Measurements from ENCODE around the gene ANKLE1. TPM values are rescaled to one million over a fixed set of nuclear protein-coding genes. Genes with fewer than 3 reads are reported as not detected.

ANKLE1 gene
- polyA plus RNA-seq, 3 donors = 0.44 to 0.83 (median 0.65) TPM

DNA sequence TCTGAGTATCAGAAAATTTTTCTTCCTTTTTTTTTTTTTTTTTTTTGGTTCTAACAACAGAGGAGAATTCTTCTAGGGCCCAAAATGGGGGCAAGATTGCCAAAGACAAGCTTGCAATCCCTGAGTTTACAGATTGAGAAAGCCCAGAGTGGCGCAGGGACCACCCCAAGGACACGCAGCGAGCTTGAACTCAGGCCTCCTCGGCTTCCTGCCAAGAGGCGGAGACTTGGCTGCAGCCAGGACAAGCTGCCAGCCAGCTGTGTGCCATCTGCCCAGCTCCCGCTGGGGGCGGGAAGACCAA is 23.5 kb downstream of the ANKLE1 start:
- DNase-seq (ENCODE audit: low read depth in 3 of 3, low spot score in 2 of 3) = no peak

DNA sequence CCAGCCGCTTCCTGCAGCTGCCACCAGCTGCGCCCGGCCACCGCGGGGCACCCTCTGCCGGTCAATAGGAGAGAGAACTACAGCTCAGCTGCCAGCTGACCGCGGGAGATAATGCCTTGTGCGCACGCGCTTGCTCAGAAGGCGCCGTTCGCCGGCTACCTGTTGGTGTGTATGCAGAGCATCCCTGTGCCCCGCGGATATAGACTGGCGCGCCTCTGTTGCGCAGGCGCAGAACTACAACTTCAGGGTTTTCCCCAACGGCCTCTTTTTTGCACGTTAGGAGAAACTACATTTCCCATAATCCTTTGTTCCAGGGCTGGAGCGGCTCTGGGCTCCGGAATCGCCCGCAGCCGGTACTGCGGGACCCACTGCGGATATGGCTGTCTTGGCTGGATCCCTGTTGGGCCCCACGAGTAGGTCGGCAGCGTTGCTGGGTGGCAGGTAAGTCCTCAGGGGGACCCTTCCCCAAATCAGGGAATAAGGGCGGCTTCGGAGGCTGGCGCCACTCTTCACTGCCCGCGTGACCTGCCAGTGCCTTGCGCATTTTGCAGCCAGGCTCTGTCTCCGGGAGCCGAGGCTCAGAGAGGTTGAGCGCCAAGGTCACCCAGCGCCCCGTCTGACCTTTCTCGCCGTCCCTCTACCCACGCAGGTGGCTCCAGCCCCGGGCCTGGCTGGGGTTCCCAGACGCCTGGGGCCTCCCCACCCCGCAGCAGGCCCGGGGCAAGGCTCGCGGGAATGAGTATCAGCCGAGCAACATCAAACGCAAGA is 24.0 kb downstream of the ANKLE1 start, which contains the start of gene MRPL34:
Gene MRPL34, plus strand, starts transcription at position 356 of the 768 bp plus-strand sequence. Its CDS starts 21 bp downstream, at position 377.
- DNase-seq (ENCODE audit: low read depth in 3 of 3, low spot score in 2 of 3) = peak; percentile 91 to 94 (median 92)

DNA sequence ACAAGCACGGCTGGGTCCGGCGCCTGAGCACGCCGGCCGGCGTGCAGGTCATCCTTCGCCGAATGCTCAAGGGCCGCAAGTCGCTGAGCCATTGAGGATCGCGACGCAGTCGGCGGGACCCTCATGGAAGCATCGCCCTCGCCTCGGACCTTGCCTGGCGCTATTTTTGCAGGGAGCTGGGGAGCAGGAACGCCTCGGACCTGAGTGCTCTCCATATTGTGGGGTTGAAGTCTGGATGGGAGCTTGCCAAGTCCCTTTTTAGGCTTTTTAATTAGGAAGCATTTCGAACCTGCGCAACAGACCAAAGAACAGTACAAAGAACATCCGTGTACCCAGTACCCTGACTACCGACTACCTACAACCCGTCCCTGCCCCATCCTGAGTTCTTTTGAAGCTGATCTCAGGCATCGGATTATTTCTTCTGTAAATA is 24.6 kb downstream of the ANKLE1 start:
- no peak for DNase-seq (ENCODE audit: low read depth in 3 of 3, low spot score in 2 of 3)

DNA sequence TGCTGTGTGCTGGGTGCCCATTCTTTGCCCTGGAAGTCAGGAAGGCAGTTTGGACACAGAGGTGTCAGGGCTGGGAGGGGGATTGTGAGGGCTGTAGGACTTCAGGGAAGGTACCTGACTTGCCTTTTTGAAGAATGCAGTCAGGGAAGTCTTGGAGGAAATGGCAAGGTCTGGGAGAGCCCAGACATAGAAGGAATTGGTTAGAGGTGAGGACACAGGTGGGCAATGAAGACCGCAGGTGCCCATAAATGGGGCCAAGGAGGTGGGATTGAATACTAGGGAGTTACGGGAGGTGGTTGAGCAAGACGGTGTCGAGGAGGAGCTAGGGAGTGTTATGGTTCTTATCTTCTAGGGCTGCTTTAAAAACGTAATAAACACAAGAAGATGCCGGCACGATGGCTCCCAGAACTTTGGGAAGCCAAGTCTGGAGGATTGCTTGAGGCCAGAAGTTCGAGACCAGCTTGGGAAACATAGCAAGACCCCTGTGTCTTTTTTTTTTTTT is 26.2 kb downstream of the ANKLE1 start:
- DNase-seq (ENCODE audit: low read depth in 3 of 3, low spot score in 2 of 3) = no peak

DNA sequence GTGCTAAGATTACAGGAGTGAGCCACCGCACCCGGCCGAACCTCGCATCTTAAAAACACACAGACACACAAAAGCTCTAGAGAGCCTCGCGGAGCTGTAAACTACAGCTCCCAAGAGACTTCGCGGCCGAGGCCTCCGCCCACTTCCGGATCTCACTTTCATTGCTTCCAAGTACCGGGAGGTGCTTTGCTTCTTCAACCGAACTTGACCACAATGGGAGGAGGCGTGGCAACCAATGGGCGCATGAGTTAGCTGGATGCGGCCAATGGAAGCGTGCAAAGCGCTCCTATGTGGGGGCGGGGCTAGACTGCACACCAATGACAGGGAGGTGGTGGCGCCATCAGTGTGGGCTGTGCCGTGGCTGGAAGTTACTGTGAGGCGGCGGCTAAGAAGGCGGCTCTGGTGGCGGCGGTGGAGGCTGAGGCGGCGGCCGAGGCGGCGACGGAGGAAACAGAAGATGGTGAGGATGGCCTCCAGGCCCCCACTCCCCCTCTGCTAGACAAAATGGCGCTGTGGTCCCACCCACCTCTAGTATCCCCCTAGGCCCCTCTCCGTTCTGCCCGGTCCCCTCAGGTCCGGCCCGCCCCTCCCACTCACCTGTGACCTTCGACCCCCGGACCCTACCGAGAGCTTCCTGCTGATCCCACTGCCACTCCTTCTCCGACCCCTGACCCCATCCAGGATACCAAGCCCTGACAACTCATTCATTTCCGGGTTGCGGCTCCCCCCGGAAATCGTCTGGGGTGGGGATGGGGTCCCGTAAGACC is 27.7 kb downstream of the ANKLE1 start, which contains the start of gene DDA1:
Gene DDA1, plus strand, starts transcription at position 366 of the 767 bp plus-strand sequence. Its CDS starts 92 bp downstream, at position 458.
- DNase-seq (ENCODE audit: low read depth in 3 of 3, low spot score in 2 of 3) = peak; percentile 97 to 99 (median 99)

DNA sequence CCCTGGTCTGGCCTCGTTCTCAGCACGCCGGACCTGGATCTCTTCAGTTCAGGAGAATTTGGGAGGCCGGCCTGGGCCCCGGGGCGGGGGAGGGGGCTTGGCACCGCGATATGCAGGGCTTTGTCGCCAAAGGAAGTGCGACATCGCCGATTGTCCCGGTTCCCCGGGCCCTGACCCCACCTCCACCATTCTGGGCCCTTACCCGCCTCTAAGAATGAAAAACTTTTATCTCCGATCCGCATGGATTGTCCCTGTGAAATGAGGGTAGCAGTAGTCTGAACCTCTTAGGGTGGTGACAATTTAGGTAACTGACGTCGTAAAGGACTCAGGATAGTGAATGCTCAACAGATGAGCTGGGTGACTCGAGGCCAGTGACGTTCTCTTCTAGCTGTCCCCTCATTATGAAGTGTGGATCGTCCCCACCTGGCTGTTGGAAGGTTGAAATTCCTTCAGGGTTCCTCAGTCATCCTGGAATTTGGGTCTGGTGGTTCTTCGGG is 28.3 kb downstream of the ANKLE1 start:
- DNase-seq (ENCODE audit: low read depth in 3 of 3, low spot score in 2 of 3) = no peak

DNA sequence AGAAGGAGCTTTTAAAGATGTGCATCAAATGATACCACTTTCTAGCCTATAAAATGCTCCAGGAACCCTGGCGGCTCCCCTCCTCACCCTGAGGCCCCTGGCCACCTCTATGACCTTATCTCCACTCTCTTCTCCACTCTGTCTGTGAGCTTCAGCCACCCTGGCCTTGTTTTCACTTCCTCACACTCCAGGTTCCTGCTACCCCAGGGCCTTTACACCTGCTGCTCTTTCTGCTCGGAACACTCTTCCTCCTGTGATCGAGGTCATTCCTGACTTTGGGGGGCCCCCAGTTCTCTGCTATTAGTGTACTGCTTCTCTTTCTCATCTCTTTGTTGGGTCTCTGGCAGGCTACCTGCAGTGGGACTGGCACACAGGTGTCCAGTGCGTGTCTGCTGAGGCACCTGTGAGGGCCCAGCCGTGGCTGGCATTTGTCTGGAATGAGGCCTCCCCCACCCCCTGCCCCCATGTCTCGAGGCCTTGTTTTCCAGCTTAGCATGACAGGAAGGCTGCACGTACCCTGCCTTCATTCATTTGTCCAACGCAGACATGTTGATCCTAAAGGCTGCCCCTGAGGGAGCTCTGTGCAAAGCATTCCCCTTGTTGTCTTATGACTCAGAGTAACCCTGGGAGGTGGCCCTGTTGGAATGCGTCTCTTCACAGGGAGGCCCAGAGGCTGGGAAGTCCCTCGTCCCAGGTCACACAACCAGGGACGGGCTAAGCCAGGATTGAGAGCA is 29.9 kb downstream of the ANKLE1 start:
- no peak for DNase-seq (ENCODE audit: low read depth in 3 of 3, low spot score in 2 of 3)

DNA sequence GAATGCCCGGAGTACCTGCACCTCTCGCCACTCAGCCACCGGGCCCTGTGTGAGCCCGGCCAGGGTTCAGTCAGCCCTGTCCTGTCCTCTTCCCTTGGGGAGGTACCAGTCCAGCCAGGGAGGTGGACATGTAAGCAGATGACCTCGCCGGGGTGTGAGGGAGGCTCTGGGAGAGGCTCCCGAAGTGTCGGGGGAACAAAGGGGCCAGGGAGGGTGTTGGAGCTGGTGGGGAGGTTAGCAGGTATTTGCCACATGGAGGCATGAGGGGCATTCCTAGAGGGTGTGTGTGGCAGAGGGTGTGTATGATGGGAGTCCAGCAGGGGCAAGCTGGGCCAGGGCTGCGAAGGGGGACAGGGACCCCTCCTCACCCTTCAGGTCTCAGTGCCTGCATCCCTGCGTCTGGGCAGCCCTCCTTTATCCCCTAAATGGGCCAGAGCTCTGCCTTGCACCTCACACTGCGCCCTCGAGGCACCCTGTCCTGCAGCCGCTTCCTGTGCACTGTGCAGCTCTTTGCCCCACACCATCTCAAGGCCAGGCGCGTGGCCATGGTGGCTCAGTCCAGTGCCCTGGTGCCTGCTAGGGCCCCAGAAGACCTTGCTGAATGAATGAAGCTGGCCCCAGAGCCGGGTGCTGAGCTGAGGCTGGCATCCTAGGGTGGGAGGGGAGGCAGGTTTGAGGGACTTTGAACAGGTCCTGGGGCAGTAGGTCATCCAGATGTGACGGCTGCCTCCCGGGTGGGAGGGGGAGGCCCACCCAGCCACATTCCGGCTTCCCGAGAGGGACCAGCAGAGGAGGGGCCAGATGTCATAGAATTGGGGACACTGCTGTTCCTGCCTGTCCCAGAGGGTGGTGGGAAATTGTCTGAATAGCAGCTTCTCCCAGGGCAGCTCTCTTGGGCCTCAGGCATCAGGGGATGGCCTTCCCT is 30.8 kb downstream of the ANKLE1 start:
- no peak for DNase-seq (ENCODE audit: low read depth in 3 of 3, low spot score in 2 of 3)

DNA sequence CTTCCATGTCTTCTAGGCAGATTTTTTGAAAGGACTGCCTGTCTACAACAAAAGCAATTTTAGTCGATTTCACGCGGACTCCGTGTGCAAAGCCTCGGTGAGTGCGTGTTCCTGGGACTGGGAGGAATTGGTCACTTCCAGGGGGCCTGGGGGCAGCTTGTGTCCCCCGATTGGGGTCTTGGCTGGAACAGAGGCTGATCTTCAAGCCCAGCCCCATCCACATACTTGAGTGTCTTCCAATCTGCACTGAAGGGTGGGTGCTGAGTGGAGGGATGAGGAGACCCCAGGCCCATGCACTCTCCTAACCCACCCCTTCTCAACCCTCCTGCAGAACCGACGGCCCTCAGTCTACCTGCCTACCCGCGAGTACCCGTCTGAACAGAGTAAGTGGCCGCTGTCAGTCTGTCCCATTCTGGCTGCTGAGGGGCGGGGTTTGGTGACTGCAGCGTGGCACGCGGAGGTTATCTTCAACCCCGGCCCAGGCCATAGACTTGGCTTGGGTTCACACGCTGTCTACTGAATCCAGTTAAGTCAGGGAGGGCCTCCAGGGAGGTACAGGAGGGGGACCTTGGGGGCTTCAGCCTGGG is 32.4 kb downstream of the ANKLE1 start:
- no peak for DNase-seq (ENCODE audit: low read depth in 3 of 3, low spot score in 2 of 3)

DNA sequence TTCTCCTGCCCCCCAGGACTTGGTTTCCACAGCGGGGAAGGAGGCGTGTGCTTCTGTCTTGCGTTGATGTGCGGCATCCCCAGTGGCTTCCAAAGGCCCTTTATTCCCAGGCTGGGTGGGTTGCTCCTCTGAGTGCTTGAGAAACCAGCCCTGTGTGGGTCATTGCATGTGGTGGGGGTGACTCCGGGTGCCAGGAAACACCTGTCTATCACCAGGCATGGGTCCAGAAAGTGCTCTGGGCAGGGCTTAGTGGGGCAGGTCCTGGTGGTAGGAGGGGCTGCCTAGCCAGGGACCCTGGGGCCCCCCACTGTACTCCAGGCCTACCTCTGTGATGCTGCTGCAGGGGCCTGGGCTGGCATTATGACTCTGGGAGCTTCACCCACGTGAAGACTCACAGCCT is 37.3 kb downstream of the ANKLE1 start:
- no peak for DNase-seq (ENCODE audit: low read depth in 3 of 3, low spot score in 2 of 3)

DNA sequence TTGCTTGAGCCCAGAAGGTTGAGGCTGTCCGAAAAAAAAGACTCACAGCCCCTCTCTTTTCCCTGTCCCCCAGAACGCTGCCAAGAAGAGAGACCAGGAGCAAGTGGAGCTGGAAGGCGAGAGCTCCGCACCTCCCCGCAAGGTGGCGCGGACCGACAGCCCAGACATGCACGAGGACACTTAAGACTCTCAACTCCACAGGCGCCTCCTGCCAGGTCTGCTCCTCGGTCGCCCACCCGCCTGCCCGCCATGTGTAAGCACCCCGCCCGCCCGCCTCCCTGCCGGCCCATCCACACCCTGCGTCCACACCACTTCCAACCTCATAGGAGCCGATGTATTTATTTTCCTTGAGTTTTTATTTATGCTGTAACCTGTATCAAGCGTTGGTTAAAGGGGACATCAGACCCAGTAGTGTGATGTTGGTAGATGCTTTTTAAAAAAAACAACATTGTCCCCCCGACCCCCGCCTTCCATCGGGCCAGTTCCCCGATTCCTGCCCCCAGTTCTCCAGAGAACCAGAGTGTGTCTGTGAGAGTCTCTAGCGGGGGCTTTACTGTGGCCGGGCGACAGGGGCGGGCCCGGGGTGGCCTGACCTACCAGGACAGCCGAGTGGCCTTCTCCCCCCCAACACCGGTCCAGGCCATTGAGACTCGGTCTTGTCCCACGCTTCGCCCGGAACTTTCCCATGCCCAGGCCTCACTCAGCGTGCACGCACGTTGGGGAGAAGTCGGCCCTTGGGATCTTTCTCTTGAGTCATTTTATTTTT is 38.0 kb downstream of the ANKLE1 start:
- no peak for DNase-seq (ENCODE audit: low read depth in 3 of 3, low spot score in 2 of 3)

DNA sequence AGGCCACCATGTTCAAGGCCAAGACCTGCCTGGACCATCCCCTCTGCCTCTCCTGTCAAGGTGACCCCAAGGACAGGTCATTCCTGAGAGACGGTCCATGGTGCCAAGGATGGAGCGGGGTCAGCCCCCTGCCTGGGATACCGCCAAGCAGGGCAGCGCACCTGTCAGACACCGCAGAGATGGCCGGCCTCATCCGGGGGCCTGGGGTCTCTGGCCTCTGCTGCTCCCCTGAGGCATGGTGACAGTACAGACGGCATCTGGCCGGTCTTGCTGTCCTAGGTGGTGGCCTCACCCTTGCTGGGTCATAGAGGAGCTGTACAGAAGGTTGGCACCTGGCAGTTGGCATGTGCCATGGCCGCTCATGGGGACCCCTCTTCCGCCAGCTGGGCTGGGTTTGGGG is 38.7 kb downstream of the ANKLE1 start:
- DNase-seq (ENCODE audit: low read depth in 3 of 3, low spot score in 2 of 3) = no peak

DNA sequence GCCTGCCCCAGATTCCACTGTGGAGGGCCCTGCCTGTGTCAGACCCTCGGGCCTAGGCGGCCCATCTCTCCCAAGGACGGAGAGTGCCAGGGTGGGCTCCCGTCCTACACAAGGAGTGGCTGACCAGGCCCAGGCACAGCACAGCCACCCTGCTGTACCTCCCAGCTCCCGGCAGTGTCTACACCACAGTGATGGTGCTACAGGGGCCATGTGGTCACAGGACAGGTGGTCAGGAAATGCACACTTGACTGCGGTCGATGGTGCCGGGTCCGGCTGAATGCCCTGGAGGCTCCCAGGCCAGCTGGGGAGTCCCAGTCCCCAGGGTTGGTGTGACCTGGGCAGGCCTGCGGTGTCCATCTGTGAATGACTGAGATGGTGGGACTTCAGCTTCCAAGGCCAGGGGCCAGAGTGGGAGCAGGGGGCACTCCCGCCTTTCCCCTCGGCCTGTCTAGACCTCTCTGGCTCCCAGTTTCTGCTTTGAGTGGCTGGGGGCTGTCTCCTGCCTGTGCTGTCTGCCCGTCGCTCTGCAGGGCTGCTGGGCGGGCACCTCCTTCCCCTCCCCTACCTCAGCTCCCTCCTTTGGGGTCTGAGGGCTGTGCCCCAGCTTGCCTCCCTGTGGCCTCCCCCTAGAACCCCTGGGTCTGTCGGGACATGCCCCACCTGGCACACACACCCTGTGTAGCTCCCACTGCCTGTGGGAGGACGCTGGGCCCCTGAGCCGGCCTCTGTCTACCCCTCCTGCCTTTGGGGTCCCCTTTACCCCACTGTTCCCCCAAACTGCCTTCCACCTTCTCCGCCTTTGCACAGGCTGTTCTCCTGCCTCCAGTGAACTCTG is 40.2 kb downstream of the ANKLE1 start:
- no peak for DNase-seq (ENCODE audit: low read depth in 3 of 3, low spot score in 2 of 3)

DNA sequence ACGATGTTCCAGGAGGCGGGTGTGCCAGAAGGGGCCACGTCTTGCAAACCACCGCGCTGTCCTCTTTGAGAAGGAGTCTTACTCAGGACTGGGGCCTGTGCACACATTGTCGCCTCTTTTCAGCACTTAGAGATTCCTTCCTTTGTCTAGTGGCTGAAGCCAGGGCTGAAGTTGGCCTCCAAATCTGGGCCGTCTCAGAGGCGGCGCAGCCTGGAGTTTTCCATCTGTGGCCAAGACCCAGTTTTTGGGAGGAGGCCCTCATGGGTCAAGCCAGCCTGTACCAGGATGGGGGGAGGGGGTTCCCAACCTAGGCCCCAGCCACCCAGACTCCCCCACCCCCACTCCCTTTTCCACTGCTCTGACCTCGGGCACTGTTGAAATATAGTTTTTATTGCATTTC is 41.2 kb downstream of the ANKLE1 start:
- DNase-seq (ENCODE audit: low read depth in 3 of 3, low spot score in 2 of 3) = no peak

DNA sequence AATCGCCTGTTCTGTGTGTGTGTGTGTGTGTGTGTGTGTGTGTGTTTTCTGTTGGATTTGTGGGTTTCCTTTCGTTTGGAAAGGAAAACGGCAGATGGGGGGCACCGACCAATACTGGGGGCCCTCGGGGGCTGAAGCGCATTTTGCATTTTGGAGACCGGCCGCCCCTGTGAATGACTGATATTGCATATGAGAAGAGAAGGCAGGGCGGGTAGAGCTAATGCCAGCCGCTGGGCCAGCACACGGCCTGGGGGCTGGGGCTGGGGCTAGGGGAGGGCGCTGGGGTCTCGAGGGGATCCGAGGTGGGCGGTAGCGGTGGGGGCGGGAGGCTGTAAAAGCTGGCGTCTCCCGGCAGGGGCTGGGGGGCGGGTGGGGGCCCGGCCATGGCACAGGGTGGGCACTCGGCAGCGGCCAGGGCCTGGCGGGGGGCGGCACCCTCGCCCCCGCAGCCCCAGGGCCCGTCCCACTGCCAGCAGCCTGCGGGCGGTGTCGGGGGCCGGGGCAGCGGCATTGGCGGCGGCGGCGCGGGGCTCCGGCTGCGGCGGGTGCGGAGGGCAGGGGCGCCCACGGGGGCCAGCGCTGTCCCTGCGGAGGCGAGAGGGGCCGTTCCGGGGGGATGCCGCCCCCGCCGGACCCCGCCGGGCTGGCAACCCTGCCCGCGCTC is 41.7 kb downstream of the ANKLE1 start:
- DNase-seq (ENCODE audit: low read depth in 3 of 3, low spot score in 2 of 3) = no peak

DNA sequence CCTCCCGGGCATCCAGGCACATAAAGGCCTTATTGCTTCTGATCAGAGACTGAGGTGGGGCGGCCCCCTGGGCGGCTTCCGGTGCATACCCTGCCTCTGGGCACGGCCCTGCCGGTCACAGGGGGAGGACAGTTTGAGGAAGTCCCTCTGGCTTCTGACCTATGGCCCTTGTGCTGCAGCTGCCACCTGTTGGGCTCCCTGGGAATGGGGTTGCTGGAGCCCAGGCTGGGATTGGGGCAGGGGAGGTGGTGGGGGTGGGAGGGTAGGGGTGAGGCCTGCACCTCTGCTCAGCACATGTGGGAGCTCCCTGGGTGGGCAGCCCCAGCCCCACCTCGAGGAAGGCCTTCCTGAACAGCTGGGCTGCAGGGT is 42.2 kb downstream of the ANKLE1 start:
- DNase-seq (ENCODE audit: low read depth in 3 of 3, low spot score in 2 of 3) = no peak

DNA sequence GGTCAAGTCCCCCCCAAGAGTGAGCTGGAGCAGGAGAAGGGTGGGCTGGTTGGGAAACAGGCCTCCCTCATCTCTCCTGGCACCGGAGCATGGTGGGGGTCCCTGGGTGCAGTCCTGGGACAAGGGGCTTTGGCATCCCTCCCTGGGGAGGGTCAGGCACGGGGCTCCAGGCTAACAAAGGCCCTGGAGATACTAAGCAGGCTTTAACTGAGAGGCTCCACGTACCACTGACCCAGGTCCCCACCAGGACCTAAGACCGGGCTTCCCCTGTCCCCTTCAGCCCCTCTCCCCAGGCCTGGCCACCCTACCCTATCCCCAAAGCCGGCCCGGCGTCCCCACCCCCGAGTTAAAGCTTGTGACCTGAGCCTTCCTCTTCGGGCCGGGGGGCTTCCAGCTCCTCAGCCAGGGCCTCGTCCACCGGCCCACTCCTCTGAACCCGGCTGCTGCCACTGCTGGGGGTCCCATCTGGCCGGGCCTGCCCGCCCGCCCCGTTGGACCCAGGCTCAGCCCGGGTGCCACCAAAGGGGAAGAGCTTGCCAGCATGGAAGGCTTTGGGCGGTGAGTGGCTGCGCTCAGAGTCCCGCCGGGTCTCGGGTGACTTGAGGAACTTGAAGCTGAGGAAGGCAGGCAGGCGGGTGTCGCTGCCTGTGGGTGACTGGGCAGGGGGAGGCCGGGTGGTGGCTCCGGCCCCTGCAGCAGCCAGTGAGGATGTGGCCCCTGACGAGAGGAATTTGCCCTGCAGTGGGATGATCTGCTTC is 42.8 kb downstream of the ANKLE1 start:
- no peak for DNase-seq (ENCODE audit: low read depth in 3 of 3, low spot score in 2 of 3)

Measured in right renal cortex interstitium (tissue), 3 donors.